Breast epithelium (tissue), 4 donors: ENCODE results near the gene EDC4. TPM values are rescaled to one million over a fixed set of nuclear protein-coding genes. Genes with fewer than 3 reads are reported as not detected.
"Not testable (repeated sequence)": the region's sequence is repeated elsewhere in the genome, so short reads cannot be mapped to it uniquely, and the experiment has no call there.

ENCODE experiments used
- DNase-seq, 2 donors: peaks; one replicate each; pipeline ENCODE4 v3.0.0-alpha.2; 2019; ENCODE audit warnings: low spot score in 2 of 2
- H3K27ac ChIP-seq, 2 donors: fragments of 200-600 bp; sonication (generic) in 1 of 2; one replicate each; pipeline ENCODE4 v1.5.1; 2016 to 2019; ENCODE audit warnings: mild to moderate bottlenecking in 1 of 2
- H3K27me3 ChIP-seq, 2 donors: fragments of 200-600 bp; sonication (generic) in 1 of 2; one replicate each; pipeline versions ENCODE4 v1.5.1 to v1.6.0; 2017 to 2019; ENCODE audit warnings: control low read depth in 1 of 2, mild to moderate bottlenecking in 1 of 2
- H3K36me3 ChIP-seq: fragments of 200-600 bp; one replicate; pipeline ENCODE4 v1.5.1; 2019
- H3K4me1 ChIP-seq, 2 donors: fragments of 200-600 bp; sonication (generic); one replicate each; pipeline ENCODE4 v1.5.1; 2016 to 2019; ENCODE audit warnings: control low read depth in 1 of 2
- H3K4me3 ChIP-seq, 3 donors: fragments of 200-600 bp; sonication (generic); 1 replicate in 2 of 3; 2 replicates in 1 of 3; pipeline ENCODE4 v1.5.1; 2016 to 2019; ENCODE audit warnings: mild to moderate bottlenecking in 3 of 3, moderate library complexity in 2 of 3
- H3K9me3 ChIP-seq, 2 donors: fragments of 200-600 bp; sonication (generic) in 1 of 2; one replicate each; pipeline ENCODE4 v1.5.1; 2016 to 2019; ENCODE audit warnings: control low read depth in 1 of 2
- CTCF ChIP-seq, 3 donors: fragments of 450-650 bp; IDR thresholded peaks; one replicate each; pipeline ENCODE4 v1.5.1; 2016 to 2017; ENCODE audit warnings: antibody characterized with exemption in 3 of 3, mild to moderate bottlenecking in 3 of 3, moderate library complexity in 3 of 3
- POLR2A ChIP-seq: fragments of 450-650 bp; IDR thresholded peaks from one replicate; pipeline ENCODE4 v1.6.1; 2016; ENCODE audit warnings: antibody characterized with exemption, mild to moderate bottlenecking, moderate library complexity
- POLR2AphosphoS5 ChIP-seq, 3 donors: sonication (generic); formaldehyde crosslinking; IDR thresholded peaks; one replicate each; pipeline ENCODE4 v1.6.1; 2017; ENCODE audit warnings: antibody characterized with exemption in 3 of 3
- intact Hi-C: fragments of 100-400 bp; cut with DNase I; formaldehyde crosslinking; loops from one replicate; pipeline ENCODE4 v1.15.1; 2023; ENCODE audit warnings: low total_unique reads
- total RNA-seq, 3 donors: library from RNA; depleted of rRNA; stranded (reverse); fragments of >200 nt; gene quantifications; one replicate each; pipeline ENCODE4 v1.1.0, GENCODE V29; 2016

The EDC4 gene
- total RNA-seq, 3 donors from 2014 or later, result 43.3 to 57.0 (median 53.6) TPM

- no peak for DNase-seq
- TF ChIP-seq POLR2AphosphoS5 (IDR thresholded peaks at IDR 0.05) (no peak), CTCF (IDR thresholded peaks at IDR 0.05) (no peak), POLR2A (no peak)
- intact Hi-C loops, result no loop called here
- Histone ChIP-seq H3K36me3 (no peaks in the 10 kb centered on the region), H3K4me3 (no peak overlapping the region), H3K4me1 (peaks cover 6 to 12% of the 10 kb centered on the region in 2 donors), H3K9me3 (no peaks in the 10 kb centered on the region), H3K27me3 (no peaks in the 10 kb centered on the region), H3K27ac (peak overlapping the region; percentile 91 to 93)
Measured at GRCh38 chr16:67858500-67858899, 14.4 kb upstream of the EDC4 start.

GRCh38 chr16:67860589-67861398 lies 12.1 kb upstream of the EDC4 start:
- H3K36me3 ChIP-seq, result no peaks in the 10 kb centered on the region
- intact Hi-C loops, result no loop called here
- no peaks in the 10 kb centered on the region for H3K27me3 ChIP-seq
- TF ChIP-seq CTCF (IDR thresholded peaks at IDR 0.05), result no peak
- TF ChIP-seq POLR2AphosphoS5 (IDR thresholded peaks at IDR 0.05), result no peak
- TF ChIP-seq POLR2A, result no peak
- no peak for DNase-seq
- H3K27ac ChIP-seq, result peak overlapping the region; percentile 52 to 63
- H3K4me3 ChIP-seq, result no peak overlapping the region
- H3K9me3 ChIP-seq, result no peaks in the 10 kb centered on the region
- H3K4me1 ChIP-seq, result peaks cover 6 to 16% of the 10 kb centered on the region in 2 donors

GRCh38 chr16:67861877-67862276 lies 11.0 kb upstream of the EDC4 start:
- no peak for DNase-seq
- no peak for TF ChIP-seq POLR2AphosphoS5 (IDR thresholded peaks at IDR 0.05)
- TF ChIP-seq CTCF (IDR thresholded peaks at IDR 0.05), result no peak
- no peak for TF ChIP-seq POLR2A
- H3K27me3 ChIP-seq, result no peaks in the 10 kb centered on the region
- no peaks in the 10 kb centered on the region for H3K9me3 ChIP-seq
- peak overlapping the region; percentile 16 to 80 for H3K27ac ChIP-seq
- peaks cover 6 to 11% of the 10 kb centered on the region in 2 donors for H3K4me1 ChIP-seq
- H3K4me3 ChIP-seq, result no peak overlapping the region
- intact Hi-C loops, result no loop called here
- no peaks in the 10 kb centered on the region for H3K36me3 ChIP-seq

DNA sequence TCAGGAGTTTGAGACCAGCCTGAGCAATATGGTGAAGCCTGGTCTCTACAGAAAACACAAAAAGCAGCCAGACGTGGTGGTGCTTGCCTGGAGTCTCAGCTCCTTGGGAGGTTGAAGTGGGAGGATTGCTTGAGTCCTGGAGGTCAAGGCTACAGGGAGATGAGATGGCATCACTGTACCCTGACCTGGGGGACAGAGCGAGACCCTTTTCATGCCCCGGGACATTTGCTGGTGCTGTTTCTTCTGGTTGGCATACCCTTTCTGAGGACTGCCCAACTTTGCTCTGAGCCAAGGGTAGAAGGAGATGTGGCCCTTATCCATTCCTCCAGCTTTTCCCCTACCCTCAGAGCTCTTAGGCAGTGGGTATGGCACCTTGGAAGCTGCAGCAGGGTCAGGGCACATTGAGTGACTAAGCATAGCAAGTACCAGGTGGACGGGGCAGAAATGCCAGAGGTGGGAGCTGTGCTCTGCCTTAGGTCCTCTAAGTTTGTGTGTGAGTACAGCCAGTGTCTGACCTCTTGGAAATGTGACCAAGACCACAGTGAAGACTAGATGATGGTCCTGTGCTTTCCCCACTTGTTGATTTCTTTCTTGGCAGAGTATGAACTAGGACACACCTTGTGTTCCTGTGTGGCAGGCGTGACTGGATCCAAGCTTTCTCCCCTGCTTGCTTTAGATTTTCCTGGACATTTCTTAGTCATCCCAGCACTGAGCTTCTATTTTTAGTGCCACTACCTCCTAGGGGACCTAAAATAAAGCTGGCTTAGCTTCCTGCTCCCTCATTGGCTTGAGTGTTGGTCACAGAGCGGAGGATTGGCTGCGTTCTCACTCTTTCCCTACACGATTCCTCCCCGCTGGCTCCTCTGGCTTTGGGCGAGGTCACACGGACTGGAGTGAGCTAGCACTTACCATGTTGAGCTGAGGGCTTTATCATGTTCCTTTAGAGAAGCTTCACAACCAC lies 9.9 kb upstream of the EDC4 start:
- no peaks in the 10 kb centered on the region for H3K9me3 ChIP-seq
- H3K4me3 ChIP-seq, result no peak overlapping the region
- H3K4me1 ChIP-seq, result peaks cover 0 to 4% of the 10 kb centered on the region in 2 donors
- no peaks in the 10 kb centered on the region for H3K27me3 ChIP-seq
- H3K36me3 ChIP-seq, result no peaks in the 10 kb centered on the region
- H3K27ac ChIP-seq, result peak overlapping the region; percentile 69 to 80
- DNase-seq, result no peak
- intact Hi-C loops, result no loop called here
- no peak for TF ChIP-seq CTCF (IDR thresholded peaks at IDR 0.05)
- TF ChIP-seq POLR2AphosphoS5 (IDR thresholded peaks at IDR 0.05), result no peak
- no peak for TF ChIP-seq POLR2A

DNA sequence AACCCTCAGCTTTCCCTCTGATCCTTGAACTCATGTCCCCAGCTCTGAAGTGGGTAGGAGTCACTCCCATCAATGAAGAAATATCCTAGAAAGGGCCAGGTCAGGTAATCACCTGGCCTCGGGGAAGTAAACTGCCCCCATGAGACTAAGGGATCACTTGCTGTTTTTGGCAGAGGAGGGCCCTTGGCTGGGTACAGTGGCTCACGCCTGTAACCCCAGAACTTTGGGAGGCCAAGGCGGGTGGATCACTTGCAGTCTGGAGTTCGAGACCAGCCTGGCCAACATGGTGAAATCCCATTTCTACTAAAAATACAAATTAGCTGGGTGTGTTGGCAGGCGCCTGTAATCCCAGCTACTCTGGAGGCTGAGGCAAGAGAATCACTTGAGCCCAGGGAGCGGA lies 8.8 kb upstream of the EDC4 start:
- H3K27me3 ChIP-seq, intact Hi-C loops, H3K36me3 ChIP-seq, H3K4me3 ChIP-seq, H3K4me1 ChIP-seq, H3K9me3 ChIP-seq, DNase-seq: not testable (repeated sequence)
- H3K27ac ChIP-seq, result peak overlapping the region; percentile 69 to 79
